ENCODE data around the gene KAZN. TPM values are rescaled to one million over a fixed set of nuclear protein-coding genes. Genes with fewer than 3 reads are reported as not detected.

Gene KAZN
- total RNA-seq, 1 experiment from 2014 or later, result 2.4 TPM

DNA sequence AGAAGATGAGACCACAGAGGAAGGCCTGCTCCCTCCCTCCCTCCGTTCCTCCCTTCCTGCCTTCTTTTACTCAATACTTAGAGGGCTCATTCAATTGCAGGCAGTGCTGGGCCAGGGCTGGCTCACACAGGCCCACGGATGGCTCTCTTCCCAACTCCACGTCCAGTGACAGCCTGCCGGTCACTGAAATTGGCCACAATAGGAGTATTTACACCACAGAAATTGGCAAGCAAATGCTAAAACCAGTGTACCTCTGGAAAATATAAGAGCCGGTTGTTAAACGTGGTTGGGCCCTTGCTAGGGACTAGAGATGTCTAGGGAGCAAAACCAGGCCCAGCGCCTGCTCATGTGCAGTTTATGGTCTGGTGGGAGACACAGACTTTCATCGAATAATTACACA lies 482.6 kb downstream of the KAZN start:
- H3K27ac Mint-ChIP-seq (ENCODE audit: unreplicated experiment), result no peak overlapping the region
- no peaks in the 10 kb centered on the region for H3K27me3 Mint-ChIP-seq (ENCODE audit: insufficient read depth, unreplicated experiment)
- BruUV-seq (replicated peaks), result no TSS peak
- ChIA-PET CTCF (no interaction called here), POLR2A (no interaction called here)
- Histone ChIP-seq H3K4me3 (ENCODE audit: low read depth, low read length) (no peak overlapping the region), H3K27me3 (replicated peaks; ENCODE audit: control insufficient read depth, insufficient read depth, low read length) (no peaks in the 10 kb centered on the region), H3K9me3 (no peaks in the 10 kb centered on the region), H3K4me1 (no peaks in the 10 kb centered on the region), H3K36me3 (ENCODE audit: control insufficient read depth, insufficient read depth, low read length) (no peaks in the 10 kb centered on the region)
- TF ChIP-seq, protein P1, sequence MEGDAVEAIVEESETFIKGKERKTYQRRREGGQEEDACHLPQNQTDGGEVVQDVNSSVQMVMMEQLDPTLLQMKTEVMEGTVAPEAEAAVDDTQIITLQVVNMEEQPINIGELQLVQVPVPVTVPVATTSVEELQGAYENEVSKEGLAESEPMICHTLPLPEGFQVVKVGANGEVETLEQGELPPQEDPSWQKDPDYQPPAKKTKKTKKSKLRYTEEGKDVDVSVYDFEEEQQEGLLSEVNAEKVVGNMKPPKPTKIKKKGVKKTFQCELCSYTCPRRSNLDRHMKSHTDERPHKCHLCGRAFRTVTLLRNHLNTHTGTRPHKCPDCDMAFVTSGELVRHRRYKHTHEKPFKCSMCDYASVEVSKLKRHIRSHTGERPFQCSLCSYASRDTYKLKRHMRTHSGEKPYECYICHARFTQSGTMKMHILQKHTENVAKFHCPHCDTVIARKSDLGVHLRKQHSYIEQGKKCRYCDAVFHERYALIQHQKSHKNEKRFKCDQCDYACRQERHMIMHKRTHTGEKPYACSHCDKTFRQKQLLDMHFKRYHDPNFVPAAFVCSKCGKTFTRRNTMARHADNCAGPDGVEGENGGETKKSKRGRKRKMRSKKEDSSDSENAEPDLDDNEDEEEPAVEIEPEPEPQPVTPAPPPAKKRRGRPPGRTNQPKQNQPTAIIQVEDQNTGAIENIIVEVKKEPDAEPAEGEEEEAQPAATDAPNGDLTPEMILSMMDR (IDR thresholded peaks at IDR 0.05; ENCODE audit: insufficient read depth in 1 of 2, low read depth in 1 of 2, low read length in 1 of 2, severe bottlenecking in 1 of 2, unreplicated experiment in 1 of 2), result no peak
- no peaks in the 10 kb centered on the region for H3K9me3 Mint-ChIP-seq (ENCODE audit: unreplicated experiment)
- no peaks in the 10 kb centered on the region for H3K36me3 Mint-ChIP-seq (ENCODE audit: insufficient read depth, unreplicated experiment)
- intact Hi-C loops (cut with micrococcal nuclease; ENCODE audit: unreplicated experiment), result no loop called here
- DNase-seq, result no peak
- H3K4me3 Mint-ChIP-seq (ENCODE audit: unreplicated experiment), result no peak overlapping the region
- H3K4me1 Mint-ChIP-seq (ENCODE audit: low read depth, unreplicated experiment), result no peaks in the 10 kb centered on the region

DNA sequence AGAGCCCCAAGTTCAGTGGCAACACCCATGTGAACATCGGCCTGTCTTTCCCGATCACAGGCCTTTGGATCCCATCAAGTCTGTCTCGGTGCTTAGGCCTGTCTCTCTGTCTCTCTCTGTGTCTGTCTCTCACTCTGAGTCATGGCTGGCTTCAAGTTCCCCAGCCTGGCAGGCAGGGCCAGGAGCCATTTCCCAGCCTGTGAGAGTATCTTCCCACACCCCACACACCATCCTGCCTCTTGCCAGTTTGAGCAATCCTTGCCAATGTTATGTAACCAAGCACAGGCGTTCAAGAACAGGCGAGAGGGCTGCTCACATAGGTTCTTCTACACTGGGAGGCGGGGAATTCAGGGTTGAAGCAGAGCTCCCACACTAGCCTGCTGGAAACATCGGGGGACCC lies 485.1 kb downstream of the KAZN start:
- H3K27ac Mint-ChIP-seq (ENCODE audit: unreplicated experiment), result no peak overlapping the region
- no peaks in the 10 kb centered on the region for H3K36me3 ChIP-seq (ENCODE audit: control insufficient read depth, insufficient read depth, low read length)
- H3K36me3 Mint-ChIP-seq (ENCODE audit: insufficient read depth, unreplicated experiment), result no peaks in the 10 kb centered on the region
- 0 out of 2 replicates have a peak, but pooled peaks cover 2% of the 10 kb centered on the region for H3K4me1 ChIP-seq
- no peak overlapping the region for H3K4me3 ChIP-seq (ENCODE audit: low read depth, low read length)
- BruUV-seq (replicated peaks), result no TSS peak
- H3K9me3 Mint-ChIP-seq (ENCODE audit: unreplicated experiment), result no peaks in the 10 kb centered on the region
- peaks cover under 1% of the 10 kb centered on the region for H3K4me1 Mint-ChIP-seq (ENCODE audit: low read depth, unreplicated experiment)
- H3K27me3 Mint-ChIP-seq (ENCODE audit: insufficient read depth, unreplicated experiment), result no peaks in the 10 kb centered on the region
- CTCF ChIA-PET, result no interaction called here
- no peaks in the 10 kb centered on the region for H3K27me3 ChIP-seq (replicated peaks; ENCODE audit: control insufficient read depth, insufficient read depth, low read length)
- no peak for DNase-seq
- H3K4me3 Mint-ChIP-seq (ENCODE audit: unreplicated experiment), result no peak overlapping the region
- no peaks in the 10 kb centered on the region for H3K9me3 ChIP-seq
- intact Hi-C loops (cut with micrococcal nuclease; ENCODE audit: unreplicated experiment), result no loop called here
- POLR2A ChIA-PET, result no interaction called here
- TF ChIP-seq, protein P1 (IDR thresholded peaks at IDR 0.05; ENCODE audit: insufficient read depth in 1 of 2, low read depth in 1 of 2, low read length in 1 of 2, severe bottlenecking in 1 of 2, unreplicated experiment in 1 of 2), result no peak

DNA sequence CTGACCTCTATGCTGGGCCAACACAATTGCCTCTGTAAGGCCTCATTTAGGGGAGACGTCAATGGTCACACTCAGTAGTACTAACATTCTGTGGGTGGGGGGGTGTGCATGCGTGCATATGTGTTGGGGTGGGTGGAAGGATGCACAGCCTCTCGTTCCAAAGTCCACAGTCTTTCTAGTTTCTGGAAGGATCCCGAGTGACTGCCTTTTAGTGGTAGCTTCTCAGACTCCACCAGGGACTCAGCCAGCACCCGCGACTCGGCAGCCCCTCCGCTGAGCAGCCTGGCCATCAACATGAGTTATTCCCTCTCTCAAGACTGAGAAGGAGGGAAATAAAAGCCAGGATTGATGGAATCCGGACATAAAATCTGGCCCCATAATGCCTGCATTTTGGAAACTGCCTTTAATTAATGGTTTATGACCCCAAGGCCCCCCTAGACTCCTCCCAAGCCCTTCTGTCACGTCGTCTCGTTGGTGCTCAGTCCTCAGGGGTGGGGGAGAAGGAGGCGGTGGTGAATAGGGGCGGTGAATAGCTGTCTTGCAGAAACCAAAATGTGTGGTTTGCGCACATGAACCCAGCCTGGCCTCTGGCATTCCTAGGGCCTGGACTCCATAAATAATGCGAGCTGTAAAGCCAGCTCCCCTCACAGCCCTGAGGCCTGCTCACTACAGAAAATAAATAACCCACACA lies 489.9 kb downstream of the KAZN start:
- Mint-ChIP-seq H3K36me3 (ENCODE audit: insufficient read depth, unreplicated experiment) (no peaks in the 10 kb centered on the region), H3K4me1 (ENCODE audit: low read depth, unreplicated experiment) (peaks cover 25% of the 10 kb centered on the region), H3K4me3 (ENCODE audit: unreplicated experiment) (no peak overlapping the region), H3K27ac (ENCODE audit: unreplicated experiment) (peak overlapping the region; percentile 99), H3K27me3 (ENCODE audit: insufficient read depth, unreplicated experiment) (no peaks in the 10 kb centered on the region), H3K9me3 (ENCODE audit: unreplicated experiment) (no peaks in the 10 kb centered on the region)
- no peak overlapping the region for H3K4me3 ChIP-seq (ENCODE audit: low read depth, low read length)
- TF ChIP-seq, protein P1 (IDR thresholded peaks at IDR 0.05; ENCODE audit: insufficient read depth in 1 of 2, low read depth in 1 of 2, low read length in 1 of 2, severe bottlenecking in 1 of 2, unreplicated experiment in 1 of 2), result no peak
- H3K27me3 ChIP-seq (replicated peaks; ENCODE audit: control insufficient read depth, insufficient read depth, low read length), result no peaks in the 10 kb centered on the region
- intact Hi-C loops (cut with micrococcal nuclease; ENCODE audit: unreplicated experiment), result no loop called here
- CTCF ChIA-PET, result interaction anchor here (1.5 to 2.4 kb wide), 2 partner anchors 10 to 11 kb away, joined by 6 to 7 read pairs; no protein-coding TSS in a partner anchor
- DNase-seq, result no peak
- POLR2A ChIA-PET, result no interaction called here
- H3K9me3 ChIP-seq, result no peaks in the 10 kb centered on the region
- peaks cover 23% of the 10 kb centered on the region for H3K4me1 ChIP-seq
- BruUV-seq (replicated peaks), result no TSS peak
- H3K36me3 ChIP-seq (ENCODE audit: control insufficient read depth, insufficient read depth, low read length), result no peaks in the 10 kb centered on the region

All from Caco-2 (cell line).